IMR-90 (cell line): ENCODE measurements around the gene TTLL9. TPM values are rescaled to one million over a fixed set of nuclear protein-coding genes. Genes with fewer than 3 reads are reported as not detected.

Source experiments
- ATAC-seq: fragments of 200-7000 bp; cut with Tn5 transposase; 2 replicates; pipeline ENCODE4 v1.9.1; 2020; ENCODE audit warnings: low read depth, mild to moderate bottlenecking, moderate library complexity
- BruUV-seq: library from RNA; stranded (reverse); fragments of 400-500 nt; replicated peaks from 2 replicates; lab custom pipeline; 2021; lab: Mats Ljungman, UMichigan
- CTCF ChIA-PET: fragments of 300-600 bp; formaldehyde crosslinking; extraction: SDS; loops from one replicate; lab custom pipeline; 2021; ENCODE audit warnings: antibody characterized with exemption; lab: Yijun Ruan, JAX
- POLR2A ChIA-PET: fragments of 300-600 bp; sonication (Branson Sonifier 250); formaldehyde crosslinking; loops from one replicate; lab custom pipeline; 2022; ENCODE audit warnings: antibody characterized with exemption; ENCODE audit not compliant: unreplicated experiment; lab: Charles Lee
- DNase-seq: peaks from one replicate; pipeline ENCODE4 v3.0.0; 2013
- H2AFZ ChIP-seq: replicated peaks from 2 replicates; pipeline ENCODE3; 2013; ENCODE audit warnings: low read length, mild to moderate bottlenecking; ENCODE audit not compliant: poor library complexity
- H2AK5ac ChIP-seq: 2 replicates; pipeline ENCODE4 v1.6.1; 2013; ENCODE audit warnings: low read depth, low read length, inconsistent platforms
- H2AK9ac ChIP-seq: replicated peaks from 2 replicates; pipeline ENCODE3; 2013; ENCODE audit warnings: mild to moderate bottlenecking, low read depth, low read length, moderate library complexity; ENCODE audit not compliant: poor library complexity
- H2BK120ac ChIP-seq: 2 replicates; pipeline ENCODE4 v1.6.1; 2013; ENCODE audit warnings: low read depth, low read length, inconsistent platforms
- H2BK15ac ChIP-seq: 3 replicates; pipeline ENCODE4 v1.6.1; 2013; ENCODE audit warnings: low read depth, low read length, inconsistent platforms
- H2BK20ac ChIP-seq: 2 replicates; pipeline ENCODE4 v1.6.1; 2013; ENCODE audit warnings: low read depth, mild to moderate bottlenecking, inconsistent platforms, low read length, moderate library complexity
- H2BK5ac ChIP-seq: 2 replicates; pipeline ENCODE4 v1.6.1; 2013; ENCODE audit warnings: mild to moderate bottlenecking, low read depth, low read length, inconsistent platforms; ENCODE audit not compliant: poor library complexity, severe bottlenecking
- H3K14ac ChIP-seq: replicated peaks from 2 replicates; pipeline ENCODE4 v1.6.1; 2013; ENCODE audit warnings: low read depth, low read length, inconsistent platforms
- H3K18ac ChIP-seq: 2 replicates; pipeline ENCODE4 v1.6.1; 2013; ENCODE audit warnings: low read depth, low read length, control low read depth
- H3K23ac ChIP-seq: 2 replicates; pipeline ENCODE4 v1.6.1; 2013; ENCODE audit warnings: low read depth, low read length, inconsistent platforms
- H3K27ac ChIP-seq: 2 replicates; pipeline ENCODE4 v1.5.1; 2013; ENCODE audit warnings: mild to moderate bottlenecking, control low read depth, low read length; ENCODE audit not compliant: insufficient read depth
- H3K27me3 ChIP-seq: 2 replicates; pipeline ENCODE4 v1.6.1; 2013; ENCODE audit warnings: low read length; ENCODE audit not compliant: control insufficient read depth, insufficient read depth
- H3K36me3 ChIP-seq: 2 replicates; pipeline ENCODE4 v1.6.1; 2013; ENCODE audit warnings: low read length, mixed read lengths; ENCODE audit not compliant: control insufficient read depth, insufficient read depth
- H3K4ac ChIP-seq: 2 replicates; pipeline ENCODE4 v1.6.1; 2013; ENCODE audit warnings: low read depth, low read length, inconsistent platforms
- H3K4me1 ChIP-seq: 2 replicates; pipeline ENCODE4 v1.6.1; 2013; ENCODE audit warnings: low read length, mixed read lengths; ENCODE audit not compliant: control insufficient read depth, insufficient read depth
- H3K4me2 ChIP-seq: 2 replicates; pipeline ENCODE4 v1.6.1; 2013; ENCODE audit warnings: low read depth, mild to moderate bottlenecking, control low read depth, low read length, moderate library complexity
- H3K4me3 ChIP-seq: 2 replicates; pipeline ENCODE4 v1.5.1; 2013; ENCODE audit warnings: low read depth, mild to moderate bottlenecking, control low read depth, low read length, moderate library complexity; ENCODE audit not compliant: insufficient read depth
- H3K56ac ChIP-seq: 2 replicates; pipeline ENCODE4 v1.6.1; 2013; ENCODE audit warnings: low read length, inconsistent platforms; ENCODE audit not compliant: insufficient read depth; ENCODE audit errors: extremely low read depth
- H3K79me1 ChIP-seq, 2 experiments: 2 replicates each; pipeline ENCODE4 v1.6.1; 2013; ENCODE audit warnings: low read length in 2 of 2, inconsistent platforms in 1 of 2, low read depth in 1 of 2
- H3K9ac ChIP-seq: 2 replicates; pipeline ENCODE4 v1.6.1; 2013; ENCODE audit warnings: low read depth, low read length, control low read depth
- H3K9me1 ChIP-seq: 2 replicates; pipeline ENCODE4 v1.6.1; 2013; ENCODE audit warnings: low read length, inconsistent platforms; ENCODE audit not compliant: insufficient read depth
- H3K9me3 ChIP-seq: 2 replicates; pipeline ENCODE4 v1.6.1; 2013; ENCODE audit warnings: low read length; ENCODE audit not compliant: control insufficient read depth, insufficient read depth
- H4K20me1 ChIP-seq: 2 replicates; pipeline ENCODE4 v1.6.1; 2013; ENCODE audit warnings: low read length, inconsistent platforms; ENCODE audit not compliant: insufficient read depth
- H4K5ac ChIP-seq: 2 replicates; pipeline ENCODE4 v1.6.1; 2013; ENCODE audit warnings: mild to moderate bottlenecking, low read depth, low read length, control low read depth
- H4K8ac ChIP-seq, 2 experiments: 2 replicates each; pipeline ENCODE4 v1.6.1; 2013; ENCODE audit warnings: low read depth in 2 of 2, low read length in 2 of 2, control low read depth in 1 of 2, inconsistent platforms in 1 of 2
- H4K91ac ChIP-seq: 2 replicates; pipeline ENCODE4 v1.6.1; 2013; ENCODE audit warnings: low read depth, low read length, inconsistent platforms; ENCODE audit not compliant: insufficient read depth
- BHLHE40 ChIP-seq: fragments of 150-350 bp; IDR thresholded peaks from 2 replicates; pipeline ENCODE4 v1.6.1; 2016; ENCODE audit warnings: mild to moderate bottlenecking, low read depth, low read length
- CEBPB ChIP-seq: IDR thresholded peaks from 2 replicates; pipeline ENCODE4 v1.6.1; 2012; ENCODE audit warnings: low read depth, low read length, improper control_type of control experiment
- CHD1 ChIP-seq: IDR thresholded peaks from 2 replicates; pipeline ENCODE4 v1.6.1; 2012; ENCODE audit warnings: low read depth, low read length, improper control_type of control experiment
- FOS ChIP-seq: fragments of 150-350 bp; IDR thresholded peaks from 2 replicates; pipeline ENCODE4 v1.6.1; 2016; ENCODE audit warnings: low read depth, low read length
- MAFK ChIP-seq: IDR thresholded peaks from 2 replicates; pipeline ENCODE4 v1.6.1; 2012; ENCODE audit warnings: low read depth, low read length, improper control_type of control experiment
- MAZ ChIP-seq: IDR thresholded peaks from 2 replicates; pipeline ENCODE4 v1.6.1; 2012; ENCODE audit warnings: low read depth, mild to moderate bottlenecking, low read length, improper control_type of control experiment, moderate library complexity, borderline replicate concordance
- MXI1 ChIP-seq: IDR thresholded peaks from 2 replicates; pipeline ENCODE4 v1.6.1; 2012; ENCODE audit warnings: low read depth, mild to moderate bottlenecking, low read length, moderate library complexity, borderline replicate concordance
- NFE2L2 ChIP-seq: fragments of 150-350 bp; IDR thresholded peaks from 2 replicates; pipeline ENCODE4 v1.6.1; 2016; ENCODE audit warnings: low read depth, mild to moderate bottlenecking, low read length
- POLR2A ChIP-seq: IDR thresholded peaks from 2 replicates; pipeline ENCODE4 v1.6.1; 2012; ENCODE audit warnings: mild to moderate bottlenecking, low read depth, low read length
- RAD21 ChIP-seq: IDR thresholded peaks from 2 replicates; pipeline ENCODE4 v1.6.1; 2012; ENCODE audit warnings: low read length, improper control_type of control experiment
- RCOR1 ChIP-seq: IDR thresholded peaks from 2 replicates; pipeline ENCODE4 v1.6.1; 2012; ENCODE audit warnings: mild to moderate bottlenecking, low read length, improper control_type of control experiment; ENCODE audit not compliant: insufficient replicate concordance
- RFX5 ChIP-seq: IDR thresholded peaks from 2 replicates; pipeline ENCODE4 v1.8.0; 2012; ENCODE audit warnings: low read depth, mild to moderate bottlenecking, low read length, moderate library complexity
- SMC3 ChIP-seq: fragments of 150-350 bp; IDR thresholded peaks from 2 replicates; pipeline ENCODE4 v1.6.1; 2016; ENCODE audit warnings: low read depth, mild to moderate bottlenecking, antibody characterized with exemption, low read length, moderate library complexity
- USF2 ChIP-seq: fragments of 150-350 bp; IDR thresholded peaks from 2 replicates; pipeline ENCODE4 v1.6.1; 2017; ENCODE audit warnings: mild to moderate bottlenecking, antibody characterized with exemption, low read length, low read depth
- WGBS, 2 experiments: methylation state at CpG; one replicate each; pipeline versions ENCODE4 v1.1.5 to v1.1.7; 2013; ENCODE audit warnings: missing lambda C conversion rate in 2 of 2; ENCODE audit not compliant: insufficient read length in 1 of 2; ENCODE audit errors: extremely low coverage in 2 of 2; 5-methylcytosine and 5-hydroxymethylcytosine counted together
- dilution Hi-C: fragments of 300-500 bp; cut with HindIII; formaldehyde crosslinking; loops from one replicate; pipeline ENCODE4 v1.14.3; 2018; ENCODE audit warnings: low sequenced_read_pairs; ENCODE audit not compliant: unreplicated experiment
- in situ Hi-C: fragments of 300-500 bp; cut with MboI; formaldehyde crosslinking; loops from 3 replicates; pipeline ENCODE4 v1.14.3; 2019; ENCODE audit warnings: low sequenced_read_pairs, inconsistent platforms, mixed read lengths
- intact Hi-C: fragments of 100-400 bp; cut with micrococcal nuclease; formaldehyde crosslinking; loops from 2 replicates; pipeline ENCODE4 v1.10.0; 2022
- polyA plus RNA-seq, 3 experiments: library from polyadenylated mRNA; depleted of rRNA; stranded (reverse); fragments of >200 nt; gene quantifications; 2 replicates each; pipeline ENCODE4 v1.2.3, GENCODE V29; 2012; ENCODE audit warnings: low replicate concordance in 1 of 3
- total RNA-seq: library from RNA; depleted of rRNA; stranded (reverse); fragments of >200 nt; gene quantifications from 2 replicates; pipeline ENCODE4 v1.2.3, GENCODE V29; 2012
- TF ChIP-seq, protein P1 (sequence below): conservative IDR thresholded peaks from 2 replicates; pipeline ENCODE4 v1.5.1; 2012; ENCODE audit warnings: mild to moderate bottlenecking, low read depth, low read length, improper control_type of control experiment
- TF ChIP-seq, protein P2 (sequence below): fragments of 150-350 bp; IDR thresholded peaks from 2 replicates; pipeline ENCODE4 v1.6.1; 2016; ENCODE audit warnings: low read depth, mild to moderate bottlenecking, low read length, moderate library complexity, borderline replicate concordance

Gene TTLL9
- total and polyA plus RNA-seq, 2 of the 4 experiments (the other 2 are of a cell fraction), result not detected

DNA sequence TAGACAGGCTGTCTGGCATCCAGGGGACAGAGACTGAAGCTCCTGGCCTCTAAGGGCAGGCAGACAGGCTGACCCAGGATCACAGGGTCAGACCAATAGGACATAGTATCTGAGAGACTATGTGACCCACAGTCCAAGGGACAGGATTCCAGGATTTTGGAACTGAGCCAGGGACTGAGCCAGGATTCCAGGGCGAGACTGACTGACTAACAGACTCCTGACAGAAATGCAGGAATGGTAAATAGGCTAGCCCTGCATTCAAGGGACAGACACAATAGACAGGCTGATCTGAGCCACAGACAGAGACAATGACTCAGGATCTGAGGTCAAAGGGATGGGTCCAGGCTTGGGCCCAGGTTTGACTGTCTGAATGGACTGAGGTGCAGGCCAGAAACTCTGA, 117.3 kb downstream of the TTLL9 start:
- TF ChIP-seq RCOR1 (no peak), USF2 (no peak), CHD1 (no peak), SMC3 (no peak), RAD21 (no peak), POLR2A (no peak), RFX5 (no peak), FOS (no peak), MAZ (no peak), MXI1 (no peak), MAFK (no peak), BHLHE40 (no peak), NFE2L2 (no peak), CEBPB (no peak)
- TF ChIP-seq, protein P1, sequence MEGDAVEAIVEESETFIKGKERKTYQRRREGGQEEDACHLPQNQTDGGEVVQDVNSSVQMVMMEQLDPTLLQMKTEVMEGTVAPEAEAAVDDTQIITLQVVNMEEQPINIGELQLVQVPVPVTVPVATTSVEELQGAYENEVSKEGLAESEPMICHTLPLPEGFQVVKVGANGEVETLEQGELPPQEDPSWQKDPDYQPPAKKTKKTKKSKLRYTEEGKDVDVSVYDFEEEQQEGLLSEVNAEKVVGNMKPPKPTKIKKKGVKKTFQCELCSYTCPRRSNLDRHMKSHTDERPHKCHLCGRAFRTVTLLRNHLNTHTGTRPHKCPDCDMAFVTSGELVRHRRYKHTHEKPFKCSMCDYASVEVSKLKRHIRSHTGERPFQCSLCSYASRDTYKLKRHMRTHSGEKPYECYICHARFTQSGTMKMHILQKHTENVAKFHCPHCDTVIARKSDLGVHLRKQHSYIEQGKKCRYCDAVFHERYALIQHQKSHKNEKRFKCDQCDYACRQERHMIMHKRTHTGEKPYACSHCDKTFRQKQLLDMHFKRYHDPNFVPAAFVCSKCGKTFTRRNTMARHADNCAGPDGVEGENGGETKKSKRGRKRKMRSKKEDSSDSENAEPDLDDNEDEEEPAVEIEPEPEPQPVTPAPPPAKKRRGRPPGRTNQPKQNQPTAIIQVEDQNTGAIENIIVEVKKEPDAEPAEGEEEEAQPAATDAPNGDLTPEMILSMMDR, result no peak
- TF ChIP-seq, protein P2, sequence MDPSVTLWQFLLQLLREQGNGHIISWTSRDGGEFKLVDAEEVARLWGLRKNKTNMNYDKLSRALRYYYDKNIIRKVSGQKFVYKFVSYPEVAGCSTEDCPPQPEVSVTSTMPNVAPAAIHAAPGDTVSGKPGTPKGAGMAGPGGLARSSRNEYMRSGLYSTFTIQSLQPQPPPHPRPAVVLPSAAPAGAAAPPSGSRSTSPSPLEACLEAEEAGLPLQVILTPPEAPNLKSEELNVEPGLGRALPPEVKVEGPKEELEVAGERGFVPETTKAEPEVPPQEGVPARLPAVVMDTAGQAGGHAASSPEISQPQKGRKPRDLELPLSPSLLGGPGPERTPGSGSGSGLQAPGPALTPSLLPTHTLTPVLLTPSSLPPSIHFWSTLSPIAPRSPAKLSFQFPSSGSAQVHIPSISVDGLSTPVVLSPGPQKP, result no peak
- no peak overlapping the region for H2AFZ ChIP-seq
- DNase-seq, result no peak
- ATAC-seq, result no peak
- WGBS, 2 experiments, result 13% methylated on average over 1 of the region's 1 CpG; no CpG with 5 or more reads in 1 of the 2 experiments
- no peak overlapping the region for H4K5ac ChIP-seq
- H3K79me1 ChIP-seq, result no peaks in the 10 kb centered on the region
- no peaks in the 10 kb centered on the region for H3K9me3 ChIP-seq
- no peak overlapping the region for H4K91ac ChIP-seq
- no peaks in the 10 kb centered on the region for H3K4me1 ChIP-seq
- no peak overlapping the region for H2AK9ac ChIP-seq
- no peak overlapping the region for H3K27ac ChIP-seq
- H3K56ac ChIP-seq, result no peak overlapping the region
- H4K20me1 ChIP-seq, result no peaks in the 10 kb centered on the region
- H3K27me3 ChIP-seq, result peaks cover 37% of the 10 kb centered on the region
- in situ Hi-C loops, result no loop called here
- no peak overlapping the region for H3K4ac ChIP-seq
- no peak overlapping the region for H4K8ac ChIP-seq
- no peak overlapping the region for H2BK20ac ChIP-seq
- no peaks in the 10 kb centered on the region; the same call in 1 of the 2 replicates for H3K9me1 ChIP-seq
- intact Hi-C loops, result no loop called here
- H2AK5ac ChIP-seq, result no peak overlapping the region
- H3K4me2 ChIP-seq, result no peak overlapping the region
- no peak overlapping the region for H3K23ac ChIP-seq
- CTCF ChIA-PET, result no interaction called here
- dilution Hi-C loops, result no loop called here
- no peak overlapping the region for H2BK120ac ChIP-seq
- no peaks in the 10 kb centered on the region for H3K36me3 ChIP-seq
- no peak overlapping the region for H3K18ac ChIP-seq
- H3K4me3 ChIP-seq, result no peak overlapping the region
- no peak overlapping the region for H3K9ac ChIP-seq
- H2BK15ac ChIP-seq, result no peak overlapping the region
- no peak overlapping the region for H3K14ac ChIP-seq
- no peak overlapping the region for H2BK5ac ChIP-seq
- POLR2A ChIA-PET, result no interaction called here
- no TSS peak for BruUV-seq
